Measurements from ENCODE around the gene FOXRED1. TPM values are rescaled to one million over a fixed set of nuclear protein-coding genes. Genes with fewer than 3 reads are reported as not detected.
"Not testable (repeated sequence)": the region's sequence is repeated elsewhere in the genome, so short reads cannot be mapped to it uniquely, and the experiment has no call there.

FOXRED1 gene
- polyA plus RNA-seq, 1 donor (not counting 4 experiments of a cell fraction or from before 2014, with no cell fraction given) = 20.8 TPM

DNA sequence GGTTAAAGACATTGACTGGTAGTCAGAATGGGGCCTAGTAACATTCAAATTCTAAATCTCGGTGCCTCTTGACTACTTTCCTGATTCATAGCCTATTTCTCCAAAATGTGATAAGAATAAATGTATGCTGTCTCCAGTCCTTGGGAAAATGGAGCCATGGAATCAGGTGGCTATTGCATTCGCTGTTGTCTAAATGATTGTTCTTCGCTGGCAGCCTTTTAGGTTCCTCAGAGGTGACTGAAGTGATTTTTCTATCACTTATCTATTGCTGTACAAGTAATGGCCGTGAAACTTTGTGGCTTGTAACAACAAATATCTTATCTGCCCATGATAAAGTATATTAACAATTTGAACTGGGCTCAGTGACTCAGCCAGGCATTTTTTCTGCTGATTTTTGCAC lies 15.7 kb upstream of the FOXRED1 start:
- no peaks in the 10 kb centered on the region for H3K4me1 ChIP-seq (ENCODE audit: control insufficient read depth, extremely low read depth, insufficient read depth, low read length)
- no peak overlapping the region for H3K4me2 ChIP-seq (ENCODE audit: control insufficient read depth, extremely low read depth, insufficient read depth, low read depth, low read length)
- no peaks in the 10 kb centered on the region for H3K9me1 ChIP-seq (ENCODE audit: control insufficient read depth, extremely low read depth, insufficient read depth, low read length)
- TF ChIP-seq CTCF (optimal IDR thresholded peaks at IDR 0.05 in 1 of 3, IDR thresholded peaks at IDR 0.05 in 1 of 3, conservative IDR thresholded peaks at IDR 0.05 in 1 of 3; ENCODE audit: extremely low read depth in 1 of 3, insufficient read depth in 2 of 3, low read length in 3 of 3) = no peak
- H3K27ac ChIP-seq (ENCODE audit: control insufficient read depth, insufficient read depth, low read length) = no peak overlapping the region
- dilution Hi-C loops (cut with MboI; ENCODE audit: extremely low pct_ligation_motif_present, low sequenced_read_pairs) = no loop called here
- no peaks in the 10 kb centered on the region for H3K79me2 ChIP-seq (ENCODE audit: control insufficient read depth, insufficient read depth, low read length)
- H4K20me1 ChIP-seq (ENCODE audit: control insufficient read depth, extremely low read depth, insufficient read depth, low read length) = no peaks in the 10 kb centered on the region
- peaks cover 3 to 11% of the 10 kb centered on the region in 2 experiments for H3K36me3 ChIP-seq (ENCODE audit: control insufficient read depth in 2 of 2, extremely low read depth in 1 of 2, insufficient read depth in 2 of 2, low read length in 2 of 2)
- no peak for FAIRE-seq
- H3K9me3 ChIP-seq (ENCODE audit: control insufficient read depth, low read depth, low read length) = no peaks in the 10 kb centered on the region
- no peak for DNase-seq (ENCODE audit: low read depth, low spot score)
- no peak overlapping the region for H2AFZ ChIP-seq (ENCODE audit: control insufficient read depth, low read length)
- no peaks in the 10 kb centered on the region for H3K27me3 ChIP-seq (ENCODE audit: control insufficient read depth, extremely low read depth, insufficient read depth, low read length)
- no peak overlapping the region for H3K4me3 ChIP-seq (ENCODE audit: control insufficient read depth in 2 of 3, extremely low read depth in 1 of 3, insufficient read depth in 2 of 3, low read depth in 1 of 3, low read length in 3 of 3)
- H3K9ac ChIP-seq (ENCODE audit: control insufficient read depth, extremely low read depth, insufficient read depth, low read length) = no peak overlapping the region

DNA sequence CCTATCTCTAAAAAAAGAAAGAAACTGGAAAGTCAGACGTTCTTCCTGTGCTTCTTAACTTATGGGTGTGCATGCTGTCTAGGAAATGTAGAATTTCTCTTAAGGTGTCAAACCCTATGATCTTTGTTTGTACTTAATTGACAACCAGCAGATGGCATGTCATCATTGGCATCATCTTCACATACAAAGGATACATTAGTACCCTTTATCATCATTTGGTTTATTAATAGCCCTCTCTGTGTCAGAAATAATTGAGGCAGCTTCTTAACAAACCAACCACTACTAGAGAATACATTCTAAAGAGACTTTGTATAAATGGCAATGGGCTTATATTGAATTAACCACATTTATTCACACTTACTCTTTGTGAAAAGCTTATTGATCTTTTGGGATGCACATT lies 14.1 kb upstream of the FOXRED1 start:
- Histone ChIP-seq H3K79me2 (ENCODE audit: control insufficient read depth, insufficient read depth, low read length) (no peaks in the 10 kb centered on the region), H3K4me1 (ENCODE audit: control insufficient read depth, extremely low read depth, insufficient read depth, low read length) (no peaks in the 10 kb centered on the region), H3K27me3 (ENCODE audit: control insufficient read depth, extremely low read depth, insufficient read depth, low read length) (no peaks in the 10 kb centered on the region), H3K9me1 (ENCODE audit: control insufficient read depth, extremely low read depth, insufficient read depth, low read length) (no peaks in the 10 kb centered on the region), H3K9ac (ENCODE audit: control insufficient read depth, extremely low read depth, insufficient read depth, low read length) (no peak overlapping the region), H2AFZ (ENCODE audit: control insufficient read depth, low read length) (no peak overlapping the region), H3K36me3 (ENCODE audit: control insufficient read depth in 2 of 2, extremely low read depth in 1 of 2, insufficient read depth in 2 of 2, low read length in 2 of 2) (peaks cover 3 to 11% of the 10 kb centered on the region in 2 experiments), H3K4me2 (ENCODE audit: control insufficient read depth, extremely low read depth, insufficient read depth, low read depth, low read length) (no peak overlapping the region), H3K27ac (ENCODE audit: control insufficient read depth, insufficient read depth, low read length) (no peak overlapping the region), H3K4me3 (ENCODE audit: control insufficient read depth in 2 of 3, extremely low read depth in 1 of 3, insufficient read depth in 2 of 3, low read depth in 1 of 3, low read length in 3 of 3) (no peak overlapping the region), H3K9me3 (ENCODE audit: control insufficient read depth, low read depth, low read length) (no peaks in the 10 kb centered on the region), H4K20me1 (ENCODE audit: control insufficient read depth, extremely low read depth, insufficient read depth, low read length) (no peaks in the 10 kb centered on the region)
- TF ChIP-seq CTCF (optimal IDR thresholded peaks at IDR 0.05 in 1 of 3, IDR thresholded peaks at IDR 0.05 in 1 of 3, conservative IDR thresholded peaks at IDR 0.05 in 1 of 3; ENCODE audit: extremely low read depth in 1 of 3, insufficient read depth in 2 of 3, low read length in 3 of 3) (no peak), EZH2 (IDR thresholded peaks at IDR 0.05; ENCODE audit: low read length) (no peak)
- DNase-seq (ENCODE audit: low read depth, low spot score) = no peak
- FAIRE-seq = no peak
- dilution Hi-C loops (cut with MboI; ENCODE audit: extremely low pct_ligation_motif_present, low sequenced_read_pairs) = no loop called here

- H3K4me3 ChIP-seq (ENCODE audit: control insufficient read depth in 2 of 3, extremely low read depth in 1 of 3, insufficient read depth in 2 of 3, low read depth in 1 of 3, low read length in 3 of 3); H3K9me1 ChIP-seq (ENCODE audit: control insufficient read depth, extremely low read depth, insufficient read depth, low read length); H3K4me2 ChIP-seq (ENCODE audit: control insufficient read depth, extremely low read depth, insufficient read depth, low read depth, low read length); H4K20me1 ChIP-seq (ENCODE audit: control insufficient read depth, extremely low read depth, insufficient read depth, low read length); FAIRE-seq; H3K9ac ChIP-seq (ENCODE audit: control insufficient read depth, extremely low read depth, insufficient read depth, low read length); H3K4me1 ChIP-seq (ENCODE audit: control insufficient read depth, extremely low read depth, insufficient read depth, low read length); H3K27me3 ChIP-seq (ENCODE audit: control insufficient read depth, extremely low read depth, insufficient read depth, low read length); H3K27ac ChIP-seq (ENCODE audit: control insufficient read depth, insufficient read depth, low read length); DNase-seq (ENCODE audit: low read depth, low spot score); H3K9me3 ChIP-seq (ENCODE audit: control insufficient read depth, low read depth, low read length); H3K79me2 ChIP-seq (ENCODE audit: control insufficient read depth, insufficient read depth, low read length); dilution Hi-C loops (cut with MboI; ENCODE audit: extremely low pct_ligation_motif_present, low sequenced_read_pairs); H2AFZ ChIP-seq (ENCODE audit: control insufficient read depth, low read length): not testable (repeated sequence)
- H3K36me3 ChIP-seq (ENCODE audit: control insufficient read depth in 2 of 2, extremely low read depth in 1 of 2, insufficient read depth in 2 of 2, low read length in 2 of 2) = peaks cover 3 to 11% of the 10 kb centered on the region in 2 experiments
Measured at GRCh38 chr11:126255507-126255906, 13.4 kb upstream of the FOXRED1 start.

Measured in keratinocyte (primary cell).